Measurements from ENCODE around the gene GARS1.

GRCh38 chr7:30559611-30560010 is 35.1 kb upstream of the GARS1 start:
- TF ChIP-seq CTCF (IDR thresholded peaks at IDR 0.05; ENCODE audit: insufficient read depth, low read length) (no peak), REST (IDR thresholded peaks at IDR 0.05; ENCODE audit: insufficient replicate concordance, low read depth) (no peak), GABPA (IDR thresholded peaks at IDR 0.05; ENCODE audit: low read depth) (no peak), POLR2AphosphoS5 (IDR thresholded peaks at IDR 0.05; ENCODE audit: low read depth) (no peak), SPI1 (IDR thresholded peaks at IDR 0.05; ENCODE audit: borderline replicate concordance, low read depth) (no peak)

Data from HL-60 (cell line).